Kidney (tissue), 14 donors: ENCODE measurements around the gene CACNA1S. TPM values are rescaled to one million over a fixed set of nuclear protein-coding genes. Genes with fewer than 3 reads are reported as not detected.

Experiments
- DNase-seq, 5 donors: peaks; one replicate each; pipeline ENCODE4 v3.0.0-alpha.2; 2013 to 2020
- FAIRE-seq: peaks from 2 replicates; lab custom pipeline; 2012; peaks lifted over from hg19 to GRCh38; lab: Jason Lieb, UNC
- H3K27ac ChIP-seq, 2 donors: one replicate each; pipeline ENCODE4 v1.7.0; 2013; ENCODE audit warnings: low read depth in 2 of 2, low read length in 2 of 2, inconsistent platforms in 1 of 2
- H3K27me3 ChIP-seq: one replicate; pipeline ENCODE4 v1.7.1; 2013; ENCODE audit warnings: low read length, inconsistent platforms; ENCODE audit not compliant: control insufficient read depth, insufficient read depth
- H3K36me3 ChIP-seq, 3 donors: one replicate each; pipeline versions ENCODE4 v1.7.0 to v1.7.1; 2013; ENCODE audit warnings: low read length in 3 of 3, control low read depth in 1 of 3, inconsistent platforms in 1 of 3; ENCODE audit not compliant: insufficient read depth in 3 of 3, control insufficient read depth in 2 of 3
- H3K4me1 ChIP-seq, 3 donors: one replicate each; pipeline versions ENCODE4 v1.7.0 to v1.7.1; 2013; ENCODE audit warnings: low read length in 3 of 3, inconsistent platforms in 1 of 3, low read depth in 1 of 3; ENCODE audit not compliant: control insufficient read depth in 2 of 3, insufficient read depth in 2 of 3
- H3K4me3 ChIP-seq, 3 donors: one replicate each; pipeline versions ENCODE4 v1.7.0 to v1.8.1; 2013; ENCODE audit warnings: low read length in 3 of 3, control low read depth in 1 of 3, inconsistent platforms in 1 of 3
- H3K9ac ChIP-seq, 3 donors: one replicate each; pipeline versions ENCODE4 v1.7.0 to v1.7.1; 2013; ENCODE audit warnings: low read length in 3 of 3, control low read depth in 1 of 3, inconsistent platforms in 1 of 3
- H3K9me3 ChIP-seq, 3 donors: one replicate each; pipeline versions ENCODE4 v1.7.0 to v1.7.1; 2013; ENCODE audit warnings: low read length in 3 of 3, control low read depth in 1 of 3, inconsistent platforms in 1 of 3; ENCODE audit not compliant: control insufficient read depth in 2 of 3, insufficient read depth in 1 of 3
- intact Hi-C: fragments of 100-400 bp; cut with DNase I; formaldehyde crosslinking; loops from one replicate; pipeline ENCODE4 v1.11.1; 2022
- polyA plus RNA-seq: library from polyadenylated mRNA; stranded (reverse); fragments of 350-450 nt; fragmentation: Illumina TruSeq; extraction: RNeasy Lipid Tissue Mini Kit (QIAGEN cat#74804); gene quantifications from one replicate; pipeline ENCODE4 v1.2.3, GENCODE V29; 2014; ENCODE audit warnings: low read depth, low replicate concordance; ENCODE audit not compliant: insufficient read depth
- total RNA-seq: library from RNA; stranded (reverse); fragmentation: NEBNext Ultra II Directional; extraction: Animal tissue kit (Norgen Biotek cat#: 25700); gene quantifications from one replicate; pipeline ENCODE4 v1.2.1, GENCODE V29; 2021
- TF ChIP-seq, protein P1 (sequence below): IDR thresholded peaks from 3 replicates; pipeline ENCODE4 v1.5.1; 2012; ENCODE audit warnings: mild to moderate bottlenecking, moderate library complexity, borderline replicate concordance; ENCODE audit not compliant: insufficient read depth; ENCODE audit errors: extremely low read depth
- donor health status: control.
- donor health status: control.
- donor health status: control.
- donor health status: control.
- donor health status: control.
- donor health status: DM: yes; HTN: yes; CAD: no.
- donor health status: Normal renal cell carcinoma (clear cell type).

The CACNA1S gene
- total and polyA plus RNA-seq, 2 donors from 2014 or later: 0.41 TPM; not detected in 1

- DNase-seq (peak in 2 of 5 donors; percentile 43 to 57), FAIRE-seq (no peak)
- Histone ChIP-seq H3K27ac (no peak overlapping the region), H3K27me3 (no peaks in the 10 kb centered on the region), H3K4me3 (no peak overlapping the region), H3K9me3 (no peaks in the 10 kb centered on the region), H3K36me3 (no peaks in the 10 kb centered on the region), H3K9ac (no peak overlapping the region), H3K4me1 (no peaks in the 10 kb centered on the region)
- TF ChIP-seq, protein P1, sequence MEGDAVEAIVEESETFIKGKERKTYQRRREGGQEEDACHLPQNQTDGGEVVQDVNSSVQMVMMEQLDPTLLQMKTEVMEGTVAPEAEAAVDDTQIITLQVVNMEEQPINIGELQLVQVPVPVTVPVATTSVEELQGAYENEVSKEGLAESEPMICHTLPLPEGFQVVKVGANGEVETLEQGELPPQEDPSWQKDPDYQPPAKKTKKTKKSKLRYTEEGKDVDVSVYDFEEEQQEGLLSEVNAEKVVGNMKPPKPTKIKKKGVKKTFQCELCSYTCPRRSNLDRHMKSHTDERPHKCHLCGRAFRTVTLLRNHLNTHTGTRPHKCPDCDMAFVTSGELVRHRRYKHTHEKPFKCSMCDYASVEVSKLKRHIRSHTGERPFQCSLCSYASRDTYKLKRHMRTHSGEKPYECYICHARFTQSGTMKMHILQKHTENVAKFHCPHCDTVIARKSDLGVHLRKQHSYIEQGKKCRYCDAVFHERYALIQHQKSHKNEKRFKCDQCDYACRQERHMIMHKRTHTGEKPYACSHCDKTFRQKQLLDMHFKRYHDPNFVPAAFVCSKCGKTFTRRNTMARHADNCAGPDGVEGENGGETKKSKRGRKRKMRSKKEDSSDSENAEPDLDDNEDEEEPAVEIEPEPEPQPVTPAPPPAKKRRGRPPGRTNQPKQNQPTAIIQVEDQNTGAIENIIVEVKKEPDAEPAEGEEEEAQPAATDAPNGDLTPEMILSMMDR: peak; percentile 38
- intact Hi-C loops: no loop called here
These were observed 7.3 kb upstream of the CACNA1S start for GRCh38 chr1:201119206-201120197.

GRCh38 chr1:201116091-201116490 lies 3.9 kb upstream of the CACNA1S start:
- TF ChIP-seq, protein P1: no peak
- Histone ChIP-seq H3K27ac (no peak overlapping the region), H3K27me3 (no peaks in the 10 kb centered on the region), H3K9me3 (no peaks in the 10 kb centered on the region), H3K4me3 (no peak overlapping the region), H3K4me1 (peaks cover 0 to 3% (median 0%) of the 10 kb centered on the region in 3 donors), H3K9ac (no peak overlapping the region), H3K36me3 (no peaks in the 10 kb centered on the region)
- DNase-seq (peak in 1 of 5 donors; percentile 29), FAIRE-seq (no peak)
- intact Hi-C loops: no loop called here

DNA sequence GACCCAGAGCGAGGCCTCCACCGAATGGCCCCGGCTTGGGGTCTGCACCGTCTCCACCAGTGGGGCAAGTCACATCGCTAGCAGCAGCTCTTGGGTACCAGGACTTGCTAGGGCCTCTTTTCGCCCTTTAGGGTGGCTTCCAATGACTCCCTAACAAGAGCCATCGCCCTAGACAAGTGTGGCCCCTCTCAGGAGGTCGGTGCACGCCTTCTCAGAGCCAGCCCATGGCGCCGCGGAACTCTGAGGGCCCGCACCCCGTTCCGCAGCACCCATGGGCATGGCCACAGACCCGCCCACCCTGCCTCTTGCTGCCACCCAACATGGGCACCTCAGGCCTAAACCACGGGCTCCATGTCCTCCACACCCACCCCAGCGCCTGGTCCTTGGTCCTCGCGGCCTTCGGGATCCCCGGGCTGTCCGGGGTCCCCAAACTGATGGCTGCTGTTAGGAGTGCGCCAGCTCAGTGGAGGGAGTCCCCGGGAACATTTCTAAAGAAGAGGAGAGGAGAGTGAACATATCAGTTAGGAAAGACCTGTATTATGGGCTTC lies 3.2 kb upstream of the CACNA1S start:
- DNase-seq (peak in 1 of 5 donors; percentile 69), FAIRE-seq (no peak)
- intact Hi-C loops: no loop called here
- Histone ChIP-seq H3K4me1 (peaks cover 0 to 3% (median 0%) of the 10 kb centered on the region in 3 donors), H3K9ac (no peak overlapping the region), H3K9me3 (no peaks in the 10 kb centered on the region), H3K27ac (no peak overlapping the region), H3K4me3 (no peak overlapping the region), H3K36me3 (no peaks in the 10 kb centered on the region), H3K27me3 (no peaks in the 10 kb centered on the region)
- TF ChIP-seq, protein P1: no peak
